Hepatocyte (in vitro differentiated cells): ENCODE results near the gene PLA2G5. TPM values are rescaled to one million over a fixed set of nuclear protein-coding genes. Genes with fewer than 3 reads are reported as not detected.

Source experiments
- DNase-seq: peaks from one replicate; pipeline ENCODE4 v3.0.0-alpha.2; 2016; ENCODE audit warnings: low spot score
- H2AFZ ChIP-seq: fragments of 200-600 bp; sonication (generic); 2 replicates; pipeline ENCODE4 v1.6.0; 2016; ENCODE audit warnings: antibody characterized with exemption, mild to moderate bottlenecking
- H3K27ac ChIP-seq: fragments of 200-600 bp; sonication (generic); 2 replicates; pipeline ENCODE4 v1.5.1; 2016; ENCODE audit warnings: mild to moderate bottlenecking
- H3K27me3 ChIP-seq: fragments of 200-600 bp; sonication (generic); 2 replicates; pipeline ENCODE4 v1.6.1; 2016
- H3K36me3 ChIP-seq: fragments of 200-600 bp; sonication (generic); replicated peaks from 2 replicates; pipeline ENCODE4 v1.5.1; 2016; ENCODE audit warnings: low read depth; ENCODE audit not compliant: insufficient read depth
- H3K4me1 ChIP-seq: fragments of 200-600 bp; sonication (generic); 2 replicates; pipeline ENCODE4 v1.5.1; 2016; ENCODE audit warnings: mild to moderate bottlenecking, moderate library complexity; ENCODE audit not compliant: insufficient read depth
- H3K4me2 ChIP-seq: fragments of 200-600 bp; sonication (generic); 2 replicates; pipeline ENCODE4 v1.6.0; 2016
- H3K4me3 ChIP-seq: fragments of 200-600 bp; sonication (generic); 2 replicates; pipeline ENCODE4 v1.5.1; 2016; ENCODE audit warnings: mild to moderate bottlenecking
- H3K79me2 ChIP-seq: fragments of 200-600 bp; sonication (generic); 2 replicates; pipeline ENCODE4 v1.6.0; 2017; ENCODE audit warnings: mild to moderate bottlenecking
- H3K9me2 ChIP-seq: fragments of 200-600 bp; sonication (generic); replicated peaks from 2 replicates; pipeline ENCODE4 v1.6.0; 2017; ENCODE audit warnings: mild to moderate bottlenecking; ENCODE audit not compliant: insufficient read depth
- H3K9me3 ChIP-seq: fragments of 200-600 bp; sonication (generic); 2 replicates; pipeline ENCODE4 v1.5.1; 2016; ENCODE audit warnings: low read depth, mild to moderate bottlenecking
- H4K20me1 ChIP-seq: fragments of 200-600 bp; sonication (generic); 2 replicates; pipeline ENCODE4 v1.6.0; 2016; ENCODE audit warnings: mild to moderate bottlenecking; ENCODE audit not compliant: insufficient read depth, poor library complexity, severe bottlenecking
- EZH2 ChIP-seq: fragments of 200-600 bp; sonication (generic); IDR thresholded peaks from 2 replicates; pipeline ENCODE4 v1.6.1; 2016; ENCODE audit warnings: antibody characterized with exemption, mild to moderate bottlenecking, borderline replicate concordance
- EZH2phosphoT487 ChIP-seq: fragments of 200-600 bp; sonication (generic); IDR thresholded peaks from one replicate; pipeline ENCODE4 v1.6.1; 2018; ENCODE audit warnings: antibody characterized with exemption, mild to moderate bottlenecking, low read depth, moderate library complexity; ENCODE audit not compliant: unreplicated experiment, severe bottlenecking
- WGBS: methylation state at CpG from one replicate; pipeline ENCODE4 v1.1.6; 2016; ENCODE audit warnings: low lambda C conversion rate; ENCODE audit errors: missing lambda C conversion rate; 5-methylcytosine and 5-hydroxymethylcytosine counted together
- polyA plus RNA-seq: library from polyadenylated mRNA; unstranded; fragments of >200 nt; fragmentation: Nextera tagmentation; extraction: Ambion mirVana; gene quantifications from 2 replicates; pipeline ENCODE4 v1.2.1, GENCODE V29; 2016
- total RNA-seq: library from RNA; depleted of rRNA; stranded (reverse); fragments of >200 nt; gene quantifications from 2 replicates; pipeline ENCODE4 v1.2.3, GENCODE V29; 2014
- TF ChIP-seq, protein P1 (sequence below): fragments of 200-600 bp; sonication (generic); IDR thresholded peaks from 2 replicates; pipeline ENCODE4 v1.5.1; 2016; ENCODE audit warnings: antibody characterized with exemption, mild to moderate bottlenecking; ENCODE audit not compliant: poor library complexity

Gene PLA2G5
- total and polyA plus RNA-seq, 2 experiments from 2014 or later, result 24.9 to 29.4 TPM

DNA sequence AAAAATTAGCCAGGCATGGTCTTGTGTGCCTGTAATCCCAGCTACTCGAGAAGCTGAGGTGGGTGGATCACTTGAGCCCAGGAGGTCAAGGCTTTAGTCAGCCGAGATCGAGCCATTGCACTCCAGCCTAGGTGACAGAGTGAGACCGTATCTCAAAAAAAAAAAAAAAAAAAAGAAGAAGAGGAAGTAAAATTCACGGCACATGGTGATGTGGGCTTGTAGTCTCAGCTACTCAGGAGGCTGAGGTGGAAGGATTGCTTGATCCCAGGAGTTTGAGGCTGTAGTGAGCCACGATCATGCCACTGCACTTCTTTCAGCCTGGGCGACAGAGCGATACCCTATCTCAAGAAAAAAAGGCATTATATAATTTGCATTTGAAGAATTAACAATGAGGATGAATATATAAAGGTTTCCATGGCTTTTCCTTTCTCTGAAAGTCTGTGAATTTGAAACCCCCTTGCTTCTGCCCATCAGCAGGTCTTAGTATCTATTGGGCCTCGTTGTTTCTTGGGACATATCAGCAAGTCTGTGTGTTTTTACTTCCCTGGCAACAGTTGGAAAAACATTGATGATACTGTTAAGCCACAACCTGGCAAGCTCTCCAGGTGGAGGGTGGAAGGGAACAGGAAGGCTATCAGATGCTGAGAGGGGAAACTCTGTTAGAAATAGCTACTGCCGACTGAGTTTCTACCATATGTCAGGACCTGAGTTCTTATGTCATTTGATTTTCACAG lies 53.9 kb downstream of the PLA2G5 start:
- H2AFZ ChIP-seq, result no peak overlapping the region
- no peaks in the 10 kb centered on the region for H3K9me3 ChIP-seq
- H3K4me3 ChIP-seq, result no peak overlapping the region
- no peak overlapping the region for H3K4me2 ChIP-seq
- no peak for DNase-seq
- no peak overlapping the region for H3K27ac ChIP-seq
- WGBS, result 84% methylated on average over 10 of the region's 10 CpGs
- H4K20me1 ChIP-seq, result no peaks in the 10 kb centered on the region
- no peaks in the 10 kb centered on the region for H3K4me1 ChIP-seq
- no peaks in the 10 kb centered on the region for H3K27me3 ChIP-seq
- no peaks in the 10 kb centered on the region for H3K9me2 ChIP-seq
- no peaks in the 10 kb centered on the region for H3K79me2 ChIP-seq
- no peaks in the 10 kb centered on the region for H3K36me3 ChIP-seq
- TF ChIP-seq EZH2phosphoT487, result no peak
- TF ChIP-seq, protein P1, sequence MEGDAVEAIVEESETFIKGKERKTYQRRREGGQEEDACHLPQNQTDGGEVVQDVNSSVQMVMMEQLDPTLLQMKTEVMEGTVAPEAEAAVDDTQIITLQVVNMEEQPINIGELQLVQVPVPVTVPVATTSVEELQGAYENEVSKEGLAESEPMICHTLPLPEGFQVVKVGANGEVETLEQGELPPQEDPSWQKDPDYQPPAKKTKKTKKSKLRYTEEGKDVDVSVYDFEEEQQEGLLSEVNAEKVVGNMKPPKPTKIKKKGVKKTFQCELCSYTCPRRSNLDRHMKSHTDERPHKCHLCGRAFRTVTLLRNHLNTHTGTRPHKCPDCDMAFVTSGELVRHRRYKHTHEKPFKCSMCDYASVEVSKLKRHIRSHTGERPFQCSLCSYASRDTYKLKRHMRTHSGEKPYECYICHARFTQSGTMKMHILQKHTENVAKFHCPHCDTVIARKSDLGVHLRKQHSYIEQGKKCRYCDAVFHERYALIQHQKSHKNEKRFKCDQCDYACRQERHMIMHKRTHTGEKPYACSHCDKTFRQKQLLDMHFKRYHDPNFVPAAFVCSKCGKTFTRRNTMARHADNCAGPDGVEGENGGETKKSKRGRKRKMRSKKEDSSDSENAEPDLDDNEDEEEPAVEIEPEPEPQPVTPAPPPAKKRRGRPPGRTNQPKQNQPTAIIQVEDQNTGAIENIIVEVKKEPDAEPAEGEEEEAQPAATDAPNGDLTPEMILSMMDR, result no peak
- no peak for TF ChIP-seq EZH2

DNA sequence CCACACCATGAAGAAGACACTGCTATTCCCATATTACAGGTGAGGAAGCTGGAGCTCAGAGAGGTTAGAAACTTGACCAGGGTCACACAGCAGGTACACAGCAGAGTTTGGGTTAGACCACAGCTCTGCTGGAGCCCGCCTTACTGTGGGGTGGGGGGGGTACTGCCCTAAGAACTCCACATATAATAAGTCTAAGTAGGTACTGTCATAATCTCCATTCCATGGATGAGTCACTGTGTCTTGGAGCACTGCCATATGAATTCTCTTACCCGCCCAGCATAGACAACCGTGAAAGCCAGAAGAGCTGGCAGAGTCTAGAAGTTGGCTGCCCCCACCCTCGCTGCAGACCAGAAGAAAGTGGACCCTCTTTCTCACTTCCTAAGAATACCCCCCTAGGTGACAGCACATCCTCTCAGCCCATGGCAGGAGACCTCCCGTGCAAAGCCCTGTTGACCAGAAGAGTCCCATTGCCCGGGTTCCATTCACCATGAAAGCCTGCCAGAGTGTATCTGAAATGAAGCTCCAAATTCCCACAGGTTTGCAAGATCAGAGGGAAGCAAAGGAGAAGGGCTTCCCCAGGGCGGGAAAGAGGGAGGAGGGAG lies 54.6 kb downstream of the PLA2G5 start:
- Histone ChIP-seq H2AFZ (no peak overlapping the region), H3K79me2 (no peaks in the 10 kb centered on the region), H3K4me2 (no peak overlapping the region), H3K27me3 (no peaks in the 10 kb centered on the region), H4K20me1 (no peaks in the 10 kb centered on the region), H3K27ac (no peak overlapping the region), H3K9me3 (no peaks in the 10 kb centered on the region), H3K4me1 (no peaks in the 10 kb centered on the region), H3K4me3 (no peak overlapping the region), H3K9me2 (no peaks in the 10 kb centered on the region), H3K36me3 (no peaks in the 10 kb centered on the region)
- DNase-seq, result peak; percentile 57
- no peak for TF ChIP-seq EZH2phosphoT487
- no peak for TF ChIP-seq EZH2
- TF ChIP-seq, protein P1, result no peak
- 87% methylated on average over 7 of the region's 7 CpGs for WGBS

DNA sequence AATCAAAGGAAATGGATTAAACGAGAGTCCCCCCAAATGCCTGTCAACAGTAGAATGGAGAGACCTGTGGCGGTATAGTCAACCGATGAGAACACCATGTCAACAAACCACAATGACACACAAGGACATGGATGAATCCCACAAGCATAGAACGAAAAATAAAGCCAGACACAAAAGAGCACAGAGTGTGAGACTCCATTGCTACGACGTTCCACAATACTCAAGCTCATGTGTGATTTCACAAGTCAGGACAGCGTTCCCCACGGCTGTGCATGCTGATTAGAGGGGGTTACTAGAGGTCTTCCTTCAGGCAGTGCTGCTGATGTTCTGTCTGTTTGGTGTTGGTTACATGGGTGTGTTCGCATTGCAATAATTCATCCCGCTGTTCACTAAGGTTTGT lies 55.1 kb downstream of the PLA2G5 start:
- Histone ChIP-seq H3K27me3 (no peaks in the 10 kb centered on the region), H3K27ac (no peak overlapping the region), H3K9me2 (no peaks in the 10 kb centered on the region), H3K4me1 (no peaks in the 10 kb centered on the region), H3K79me2 (no peaks in the 10 kb centered on the region), H3K4me3 (no peak overlapping the region), H3K36me3 (no peaks in the 10 kb centered on the region), H4K20me1 (no peaks in the 10 kb centered on the region), H3K4me2 (no peak overlapping the region), H2AFZ (no peak overlapping the region), H3K9me3 (no peaks in the 10 kb centered on the region)
- TF ChIP-seq EZH2 (no peak), EZH2phosphoT487 (no peak)
- TF ChIP-seq, protein P1, result no peak
- 78% methylated on average over 10 of the region's 10 CpGs for WGBS
- DNase-seq, result no peak
